Keratinocyte (primary cell): ENCODE results near the gene CENPP.

Source experiments
- CTCF ChIP-seq, 3 experiments: IDR thresholded peaks in 1 of 3; conservative IDR thresholded peaks in 1 of 3; optimal IDR thresholded peaks in 1 of 3; 2 replicates in 2 of 3; 3 replicates in 1 of 3; pipeline versions ENCODE3 to v1.5.1; 2011; ENCODE audit warnings: low read length in 3 of 3, mild to moderate bottlenecking in 3 of 3, moderate library complexity in 2 of 3, control low read depth in 1 of 3, inconsistent platforms in 1 of 3; ENCODE audit not compliant: insufficient read depth in 2 of 3; ENCODE audit errors: extremely low read depth in 1 of 3
- EZH2 ChIP-seq: IDR thresholded peaks from one replicate; pipeline ENCODE4 v1.6.1; 2012; ENCODE audit warnings: inconsistent platforms, mild to moderate bottlenecking, low read length, moderate library complexity

- no peak for TF ChIP-seq CTCF (optimal IDR thresholded peaks at IDR 0.05 in 1 of 3, IDR thresholded peaks at IDR 0.05 in 1 of 3, conservative IDR thresholded peaks at IDR 0.05 in 1 of 3; ENCODE audit: extremely low read depth in 1 of 3, insufficient read depth in 2 of 3, low read length in 3 of 3)
- no peak for TF ChIP-seq EZH2
These were observed 78.5 kb downstream of the CENPP start, which contains the start of gene OGN for GRCh38 chr9:92404042-92404836.
